Middle frontal gyrus (tissue), 1 donor: Measurements from ENCODE around the gene CD34.
"Not testable (repeated sequence)": the region's sequence is repeated elsewhere in the genome, so short reads cannot be mapped to it uniquely, and the experiment has no call there.

Source experiments
- DNase-seq: peaks from one replicate; pipeline ENCODE4 v3.0.0-alpha.2; 2015; ENCODE audit warnings: low spot score; ENCODE audit errors: extremely low spot score

CD34 gene

GRCh38 chr1:207910591-207911354 is at the start of gene CD34:
CD34 (minus strand) TSS chr1:207911125; CDS start chr1:207911080, 45 bp downstream.
- no peak for DNase-seq

- no peak for DNase-seq
Observed at GRCh38 chr1:207960346-207960745, 49.4 kb upstream of the CD34 start.

GRCh38 chr1:207959910-207960309 is 49.0 kb upstream of the CD34 start:
- DNase-seq, result no peak

- DNase-seq, result no peak
Observed at GRCh38 chr1:207959141-207959825, 48.4 kb upstream of the CD34 start.

GRCh38 chr1:207958376-207959139 is 47.6 kb upstream of the CD34 start:
- DNase-seq, result no peak

GRCh38 chr1:207956986-207957385 is 46.1 kb upstream of the CD34 start:
- no peak for DNase-seq

GRCh38 chr1:207954104-207954503 is 43.2 kb upstream of the CD34 start:
- no peak for DNase-seq

GRCh38 chr1:207952617-207953542 is 42.0 kb upstream of the CD34 start:
- DNase-seq, result no peak

GRCh38 chr1:207951652-207952051 is 40.7 kb upstream of the CD34 start:
- DNase-seq, result no peak

GRCh38 chr1:207950750-207951149 is 39.8 kb upstream of the CD34 start:
- DNase-seq, result no peak

GRCh38 chr1:207949571-207950195 is 38.8 kb upstream of the CD34 start:
- no peak for DNase-seq

GRCh38 chr1:207948536-207949250 is 37.8 kb upstream of the CD34 start:
- no peak for DNase-seq

GRCh38 chr1:207946756-207947155 is 35.8 kb upstream of the CD34 start:
- DNase-seq, result no peak

GRCh38 chr1:207944571-207944970 is 33.6 kb upstream of the CD34 start:
- DNase-seq, result no peak

- not testable (repeated sequence) for DNase-seq
Observed at GRCh38 chr1:207942337-207942741, 31.4 kb upstream of the CD34 start.

GRCh38 chr1:207941665-207942064 is 30.7 kb upstream of the CD34 start:
- peak; percentile 31 for DNase-seq

- no peak for DNase-seq
Observed at GRCh38 chr1:207938016-207938415, 27.1 kb upstream of the CD34 start.

- no peak for DNase-seq
Observed at GRCh38 chr1:207937204-207937603, 26.3 kb upstream of the CD34 start.

- DNase-seq, result no peak
Observed at GRCh38 chr1:207935166-207935583, 24.2 kb upstream of the CD34 start.
